Skeletal muscle satellite cell (primary cell): ENCODE measurements around the gene ALDH1A2.

Source experiments
- H3K27me3 ChIP-seq: 2 replicates; pipeline ENCODE4 v1.7.0; 2013; ENCODE audit warnings: low read length; ENCODE audit not compliant: control insufficient read depth, insufficient read depth
- H3K36me3 ChIP-seq: 2 replicates; pipeline ENCODE4 v1.7.0; 2013; ENCODE audit warnings: mild to moderate bottlenecking, control low read depth, low read length; ENCODE audit not compliant: insufficient read depth
- H3K4me1 ChIP-seq: 2 replicates; pipeline ENCODE4 v1.7.0; 2013; ENCODE audit warnings: low read length; ENCODE audit not compliant: control insufficient read depth, insufficient read depth
- H3K4me2 ChIP-seq: 2 replicates; pipeline ENCODE4 v1.7.0; 2013; ENCODE audit warnings: mild to moderate bottlenecking, low read length
- H3K4me3 ChIP-seq: 2 replicates; pipeline ENCODE4 v1.7.0; 2013; ENCODE audit warnings: low read length
- H3K9ac ChIP-seq: 2 replicates; pipeline ENCODE4 v1.7.0; 2013; ENCODE audit warnings: mild to moderate bottlenecking, low read depth, low read length, moderate library complexity
- H3K9me3 ChIP-seq: replicated peaks from 2 replicates; pipeline ENCODE4 v1.7.0; 2013; ENCODE audit warnings: mild to moderate bottlenecking, control low read depth, low read length

Gene ALDH1A2

DNA sequence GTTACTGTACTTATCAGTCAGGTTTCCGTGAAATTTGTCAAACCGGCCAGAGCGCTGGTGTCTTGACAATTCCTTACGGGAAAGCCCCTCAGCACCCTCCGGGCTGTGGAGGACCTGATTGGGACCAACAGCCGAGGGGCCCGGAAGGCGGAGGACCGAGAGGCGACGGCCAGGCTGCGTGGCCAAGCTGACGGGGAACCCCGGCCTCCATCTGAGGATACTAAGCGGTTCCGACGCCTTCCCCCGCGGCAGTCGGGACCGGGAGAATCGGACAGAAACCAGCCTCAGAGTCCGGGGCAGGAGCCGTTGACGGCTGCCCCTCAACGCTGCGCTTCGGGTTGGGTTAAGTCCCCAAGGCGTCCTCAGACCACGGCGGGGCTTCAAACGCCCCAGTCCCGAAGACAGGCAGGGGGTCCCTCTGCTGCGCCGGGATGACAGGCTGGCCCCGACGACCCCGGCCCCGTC, 499 bp downstream of the ALDH1A2 start:
- Histone ChIP-seq H3K36me3 (no peaks in the 10 kb centered on the region), H3K9me3 (no peaks in the 10 kb centered on the region), H3K4me2 (peak overlapping the region; percentile 92), H3K9ac (no peak overlapping the region), H3K4me1 (peaks cover 13% of the 10 kb centered on the region), H3K27me3 (peaks cover 65% of the 10 kb centered on the region), H3K4me3 (no peak overlapping the region)

DNA sequence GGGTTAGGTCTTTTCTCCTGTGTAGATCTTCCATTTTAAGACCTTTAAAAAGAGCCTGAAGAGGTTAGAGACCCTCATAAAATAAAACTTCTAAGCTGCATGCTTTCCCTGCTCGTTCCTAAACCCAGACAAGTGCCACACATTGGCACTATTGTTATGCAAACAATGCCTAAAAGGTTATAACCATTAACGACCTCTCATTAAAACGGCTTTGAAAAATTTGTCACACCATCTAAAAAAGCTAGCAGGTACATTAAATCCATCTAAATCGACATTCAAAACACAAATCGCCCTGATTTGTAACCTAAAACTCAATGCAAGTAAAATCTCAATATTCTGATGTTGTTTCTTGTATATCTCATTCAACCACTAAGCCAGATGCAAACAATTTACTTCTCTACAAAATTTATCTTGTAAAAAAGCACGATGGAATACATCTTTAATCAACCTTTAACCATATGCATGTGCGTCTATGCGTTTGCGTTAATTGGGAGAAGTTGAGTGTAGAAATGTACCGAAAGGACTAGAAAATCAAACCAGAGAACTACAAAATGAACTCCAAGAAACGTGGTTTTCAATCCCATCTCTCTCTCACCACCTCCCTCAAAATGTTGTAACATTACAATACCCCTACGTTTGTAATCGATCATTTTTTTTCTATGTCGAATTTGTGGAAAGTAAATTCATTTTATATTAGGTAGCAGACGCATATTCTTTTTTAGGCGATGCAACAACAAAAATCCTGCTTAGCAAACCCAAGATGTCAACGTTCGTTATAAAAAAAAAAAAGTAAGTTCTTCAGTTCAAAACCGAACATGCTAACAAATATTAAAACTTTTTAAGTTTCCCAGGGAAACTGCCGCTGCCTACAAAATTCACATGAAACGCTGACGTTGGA, 1.2 kb downstream of the ALDH1A2 start:
- Histone ChIP-seq H3K4me3 (no peak overlapping the region), H3K4me2 (no peak overlapping the region), H3K36me3 (no peaks in the 10 kb centered on the region), H3K9me3 (no peaks in the 10 kb centered on the region), H3K4me1 (peaks cover 13% of the 10 kb centered on the region), H3K9ac (no peak overlapping the region), H3K27me3 (peaks cover 65% of the 10 kb centered on the region)

DNA sequence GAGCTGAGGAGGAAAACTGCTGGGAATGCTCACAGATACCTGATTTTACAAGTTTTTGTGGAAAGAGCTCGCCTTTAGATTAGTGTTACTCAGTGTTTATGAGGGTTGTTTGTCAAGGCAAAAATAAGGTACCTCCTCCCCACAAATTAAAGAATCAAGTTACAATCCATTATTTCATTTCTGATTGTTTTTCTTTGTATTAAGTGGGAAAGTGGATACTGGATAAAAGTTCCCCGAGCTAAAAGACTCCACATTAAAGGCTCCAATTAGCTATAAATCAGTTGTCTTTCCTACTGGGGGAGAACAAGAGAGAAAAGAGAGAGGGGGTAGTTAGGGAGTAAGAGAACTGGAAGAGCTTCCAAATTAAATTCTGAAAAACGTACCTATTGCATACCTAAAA, 1.9 kb downstream of the ALDH1A2 start:
- no peaks in the 10 kb centered on the region for H3K9me3 ChIP-seq
- H3K4me1 ChIP-seq = peaks cover 13% of the 10 kb centered on the region
- H3K4me3 ChIP-seq = no peak overlapping the region
- H3K4me2 ChIP-seq = no peak overlapping the region
- H3K36me3 ChIP-seq = no peaks in the 10 kb centered on the region
- peaks cover 65% of the 10 kb centered on the region for H3K27me3 ChIP-seq
- no peak overlapping the region for H3K9ac ChIP-seq

DNA sequence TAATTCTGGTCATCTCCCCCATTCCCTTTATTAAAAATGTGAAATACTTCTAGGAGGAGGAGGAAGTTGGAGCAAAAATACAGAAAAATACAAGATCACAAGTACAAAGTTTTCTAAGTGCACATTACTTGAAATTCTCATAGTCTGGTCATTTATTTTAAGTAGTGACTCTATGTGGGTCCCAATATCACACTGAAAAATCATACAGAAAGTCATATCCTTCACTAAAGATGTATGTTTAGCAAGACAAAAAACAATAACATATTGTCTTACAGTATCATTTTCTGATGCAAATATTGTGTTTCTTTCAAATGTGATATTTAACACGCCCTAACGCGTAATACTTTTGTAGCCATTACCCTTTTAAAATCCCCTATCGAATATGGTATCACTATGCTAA, 2.5 kb downstream of the ALDH1A2 start:
- Histone ChIP-seq H3K4me2 (no peak overlapping the region), H3K27me3 (peaks cover 65% of the 10 kb centered on the region), H3K36me3 (no peaks in the 10 kb centered on the region), H3K4me1 (peaks cover 13% of the 10 kb centered on the region), H3K9ac (no peak overlapping the region), H3K4me3 (no peak overlapping the region), H3K9me3 (no peaks in the 10 kb centered on the region)

DNA sequence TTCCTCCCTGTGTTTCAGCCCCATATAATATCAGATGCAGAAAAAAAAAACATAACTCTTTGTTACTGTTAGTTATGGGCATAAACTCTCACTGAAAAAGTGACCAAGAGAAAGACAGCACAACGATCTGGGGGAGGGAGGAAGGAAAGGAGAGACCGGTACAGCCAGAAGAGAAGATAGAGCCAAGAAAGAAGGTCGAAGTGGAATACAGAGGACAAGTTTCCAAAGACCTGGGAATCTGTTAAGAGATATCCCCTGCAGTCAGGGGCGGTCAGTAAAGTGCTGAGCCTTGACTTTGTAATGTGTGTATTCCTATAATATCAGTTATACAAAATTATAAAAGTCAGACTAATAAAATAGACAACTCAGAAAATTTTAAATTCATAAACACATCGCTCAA, 3.3 kb downstream of the ALDH1A2 start:
- no peak overlapping the region for H3K4me2 ChIP-seq
- no peaks in the 10 kb centered on the region for H3K36me3 ChIP-seq
- H3K9me3 ChIP-seq = no peaks in the 10 kb centered on the region
- no peak overlapping the region for H3K9ac ChIP-seq
- H3K4me3 ChIP-seq = no peak overlapping the region
- peaks cover 13% of the 10 kb centered on the region for H3K4me1 ChIP-seq
- peaks cover 65% of the 10 kb centered on the region for H3K27me3 ChIP-seq

DNA sequence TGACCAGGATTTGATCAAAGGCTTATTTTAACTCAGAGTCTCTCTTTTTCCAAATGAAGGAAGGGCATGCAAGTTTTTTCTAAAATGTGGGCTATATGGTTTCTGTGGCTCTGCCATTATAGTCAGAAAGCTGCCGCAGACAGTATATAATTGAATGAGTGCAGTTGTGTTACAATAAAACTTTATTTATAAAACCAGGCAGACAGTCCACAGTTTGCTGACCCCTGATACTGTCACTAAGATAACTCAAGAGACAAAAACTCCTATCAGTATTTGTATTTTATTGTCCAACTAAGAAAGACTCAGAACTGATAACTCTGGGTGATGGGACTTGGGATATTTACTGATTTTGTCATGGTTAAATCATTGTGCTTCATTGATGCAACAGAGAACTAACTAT, 4.9 kb downstream of the ALDH1A2 start:
- no peaks in the 10 kb centered on the region for H3K36me3 ChIP-seq
- H3K9me3 ChIP-seq = no peaks in the 10 kb centered on the region
- no peak overlapping the region for H3K4me3 ChIP-seq
- H3K27me3 ChIP-seq = peaks cover 52% of the 10 kb centered on the region
- no peak overlapping the region for H3K4me2 ChIP-seq
- no peak overlapping the region for H3K9ac ChIP-seq
- H3K4me1 ChIP-seq = peaks cover 3% of the 10 kb centered on the region

DNA sequence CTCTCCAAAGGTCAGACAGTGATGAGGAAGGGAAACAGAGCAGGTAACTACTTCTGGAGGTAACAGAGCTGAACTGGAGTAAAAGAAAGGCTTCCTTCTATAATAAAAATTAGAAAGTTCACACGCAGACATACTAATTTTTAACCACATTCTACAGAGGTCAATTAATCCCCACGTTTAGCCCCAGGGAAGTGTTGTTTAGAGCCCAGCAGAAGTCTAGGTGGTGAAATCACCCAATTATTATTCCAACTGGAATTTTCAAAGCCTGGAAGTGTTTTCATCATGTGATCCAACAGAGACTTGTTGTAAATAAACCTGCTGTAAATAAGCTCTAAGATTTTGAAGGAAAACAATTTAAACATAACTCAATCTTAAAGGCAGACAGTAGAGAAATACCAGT, 6.8 kb downstream of the ALDH1A2 start:
- Histone ChIP-seq H3K9ac (no peak overlapping the region), H3K4me1 (no peaks in the 10 kb centered on the region), H3K36me3 (no peaks in the 10 kb centered on the region), H3K4me2 (no peak overlapping the region), H3K4me3 (no peak overlapping the region), H3K9me3 (no peaks in the 10 kb centered on the region), H3K27me3 (peaks cover 34% of the 10 kb centered on the region)

DNA sequence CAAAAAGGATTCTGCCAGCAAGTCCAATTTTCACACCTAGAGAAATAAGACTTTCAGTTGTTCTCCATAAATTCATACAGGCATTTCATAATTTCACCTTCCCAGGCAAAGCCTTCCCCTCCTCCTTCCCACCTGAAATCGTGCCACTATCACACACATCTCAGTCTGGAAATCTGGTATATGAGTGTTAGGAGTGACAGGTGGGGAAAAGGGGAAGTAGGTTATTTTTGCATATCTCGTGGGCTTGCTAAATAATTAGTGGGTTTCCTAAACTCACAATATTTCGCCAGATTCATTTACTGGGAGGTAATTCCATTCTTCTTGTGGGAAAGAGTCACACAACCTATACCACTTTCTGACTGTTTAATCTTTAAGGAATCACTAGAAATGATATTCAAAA, 7.4 kb downstream of the ALDH1A2 start:
- Histone ChIP-seq H3K36me3 (no peaks in the 10 kb centered on the region), H3K27me3 (peaks cover 27% of the 10 kb centered on the region), H3K4me2 (no peak overlapping the region), H3K4me1 (no peaks in the 10 kb centered on the region), H3K9ac (no peak overlapping the region), H3K9me3 (no peaks in the 10 kb centered on the region), H3K4me3 (no peak overlapping the region)

DNA sequence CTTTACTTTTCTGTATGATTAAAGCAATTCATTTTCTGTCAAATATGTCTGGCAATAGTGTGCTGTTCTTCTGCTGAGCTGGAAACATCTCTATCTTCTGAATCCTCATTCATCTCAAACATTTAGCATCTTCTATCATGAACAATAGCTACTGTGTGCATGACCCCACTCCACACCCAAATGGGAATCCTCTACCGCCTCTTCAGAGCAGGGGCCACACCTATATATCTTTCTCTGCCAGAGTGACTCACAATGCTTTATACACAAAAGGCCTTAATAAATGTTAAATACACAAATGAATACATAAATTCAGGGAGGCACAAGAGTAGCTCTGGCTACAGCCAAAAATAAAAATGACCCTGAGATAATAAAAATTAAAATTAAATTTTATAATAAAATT, 8.0 kb downstream of the ALDH1A2 start:
- Histone ChIP-seq H3K4me3 (no peak overlapping the region), H3K4me2 (no peak overlapping the region), H3K4me1 (no peaks in the 10 kb centered on the region), H3K9me3 (no peaks in the 10 kb centered on the region), H3K27me3 (peaks cover 22% of the 10 kb centered on the region), H3K9ac (no peak overlapping the region), H3K36me3 (no peaks in the 10 kb centered on the region)

DNA sequence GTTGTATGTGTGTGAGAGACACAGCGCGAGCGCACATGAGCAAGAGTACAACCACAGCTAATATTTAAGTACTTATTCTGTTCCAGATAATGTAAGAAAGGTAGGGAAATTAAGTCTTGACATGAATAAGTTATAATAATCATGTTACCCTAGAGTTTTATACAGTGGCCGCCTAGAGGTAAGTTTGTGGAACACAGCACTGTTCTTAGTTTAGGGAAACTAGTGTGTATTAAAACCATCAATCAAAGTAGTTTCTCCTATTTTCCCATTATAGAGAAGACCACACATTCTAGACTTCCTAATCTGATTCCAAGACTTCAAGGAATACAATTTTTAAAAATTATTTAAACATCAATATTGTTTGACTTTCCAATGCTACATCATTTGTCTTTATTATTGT, 9.5 kb downstream of the ALDH1A2 start:
- H3K4me2 ChIP-seq = no peak overlapping the region
- peaks cover 8% of the 10 kb centered on the region for H3K27me3 ChIP-seq
- H3K4me1 ChIP-seq = no peaks in the 10 kb centered on the region
- no peaks in the 10 kb centered on the region for H3K9me3 ChIP-seq
- no peaks in the 10 kb centered on the region for H3K36me3 ChIP-seq
- H3K4me3 ChIP-seq = no peak overlapping the region
- H3K9ac ChIP-seq = no peak overlapping the region

DNA sequence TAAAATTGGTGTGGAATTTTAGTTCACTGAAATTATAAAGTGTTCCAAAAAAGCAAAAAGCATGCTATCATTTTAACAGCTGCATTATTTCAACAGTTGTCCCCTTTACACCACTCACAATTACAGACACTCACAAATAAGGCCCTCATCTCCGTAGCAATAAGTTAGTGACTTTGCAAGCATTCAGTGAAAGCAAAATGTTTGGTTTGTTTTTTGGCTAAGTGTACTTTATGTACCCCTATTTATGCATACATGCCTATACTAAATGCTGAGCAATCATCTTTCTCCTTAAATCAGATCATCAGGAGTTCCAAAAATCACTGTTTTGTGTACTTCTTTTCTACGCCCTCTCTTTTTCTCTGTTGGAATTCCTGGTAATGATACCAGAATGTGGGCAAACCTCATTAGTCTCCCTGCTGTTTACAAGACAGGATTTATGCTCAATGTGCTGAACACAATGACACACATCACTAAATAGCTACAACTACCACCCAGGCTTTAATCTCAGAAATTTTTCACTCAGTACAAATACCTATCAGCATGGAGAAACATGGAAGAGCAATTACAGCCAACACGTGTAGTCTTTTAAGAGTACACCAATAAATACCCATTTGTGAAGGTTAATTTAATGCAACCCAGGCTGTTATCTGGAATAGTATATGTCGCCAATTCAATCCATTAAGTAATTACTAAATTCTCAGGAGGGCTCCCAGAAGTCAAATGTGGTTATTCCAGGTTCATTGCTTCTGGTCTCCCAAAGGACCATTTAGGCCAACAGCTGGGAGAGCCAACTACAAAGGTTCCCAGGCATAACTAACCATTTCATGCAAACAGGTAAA, 12.0 kb downstream of the ALDH1A2 start:
- Histone ChIP-seq H3K9me3 (no peaks in the 10 kb centered on the region), H3K4me2 (no peak overlapping the region), H3K9ac (no peak overlapping the region), H3K36me3 (no peaks in the 10 kb centered on the region), H3K4me1 (no peaks in the 10 kb centered on the region), H3K4me3 (no peak overlapping the region), H3K27me3 (peaks cover 9% of the 10 kb centered on the region)
